Measurements from ENCODE around the gene SLC35G1.

Gene SLC35G1

DNA sequence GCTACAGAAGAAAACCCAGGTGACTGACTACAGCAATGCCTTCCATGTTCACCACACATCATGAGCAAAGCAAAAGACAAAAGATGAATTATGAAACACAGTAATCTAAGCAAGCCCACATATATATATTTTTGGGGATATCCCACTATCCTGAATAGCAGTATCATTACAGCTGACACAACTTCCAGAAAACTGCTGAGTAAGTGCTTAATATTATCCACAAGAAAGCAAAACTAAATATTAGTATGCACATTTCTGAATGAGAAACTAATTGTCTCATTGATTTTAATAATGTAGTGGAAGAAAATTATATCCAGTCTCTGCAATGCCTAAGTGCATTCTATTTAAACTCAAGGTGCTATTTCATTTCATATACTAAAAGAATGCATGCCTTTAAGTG lies 14.5 kb upstream of the SLC35G1 start:
- DNase-seq: no peak

DNA sequence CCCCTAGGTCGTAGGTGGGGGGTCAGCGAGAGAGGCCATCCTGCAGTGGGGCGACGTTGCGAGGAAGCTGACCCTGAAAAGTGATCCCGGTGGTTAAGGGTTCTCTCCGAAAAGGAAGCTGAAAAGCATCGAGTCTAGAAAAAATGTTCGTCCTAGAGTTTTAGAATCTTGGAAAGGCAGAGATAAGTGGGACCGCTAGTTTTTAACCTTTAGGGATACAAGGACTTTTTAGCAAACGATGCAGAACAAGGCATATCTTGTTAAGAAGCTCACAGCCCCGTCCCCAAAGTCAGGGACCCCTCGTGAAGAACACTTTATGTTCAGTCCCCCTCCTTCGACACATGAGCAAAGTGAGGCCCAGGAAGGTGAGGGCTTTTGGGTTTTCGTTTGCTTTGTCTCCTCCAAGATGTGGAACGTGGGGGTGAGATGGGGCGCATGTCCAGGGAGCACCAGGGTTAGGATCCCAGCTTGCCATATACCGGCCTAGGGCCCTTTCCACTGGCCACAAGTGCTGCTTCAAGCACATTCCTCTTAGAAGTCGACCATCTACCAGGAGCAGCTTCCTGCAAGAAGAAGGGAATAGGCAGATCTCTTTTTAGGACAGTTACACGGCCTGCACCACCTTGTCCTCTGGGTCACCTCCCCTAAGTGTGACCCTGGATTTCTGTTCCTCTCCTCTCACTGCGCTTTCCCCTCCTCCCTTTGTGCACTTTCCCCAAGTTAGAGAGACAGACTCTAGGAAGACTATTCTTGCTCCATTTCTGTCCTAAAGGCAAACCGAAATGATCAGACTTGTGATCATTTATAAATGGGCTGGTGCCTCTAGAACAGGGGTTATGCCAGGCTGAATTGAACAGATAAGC lies 969 bp downstream of the SLC35G1 start:
- no peak for DNase-seq

DNA sequence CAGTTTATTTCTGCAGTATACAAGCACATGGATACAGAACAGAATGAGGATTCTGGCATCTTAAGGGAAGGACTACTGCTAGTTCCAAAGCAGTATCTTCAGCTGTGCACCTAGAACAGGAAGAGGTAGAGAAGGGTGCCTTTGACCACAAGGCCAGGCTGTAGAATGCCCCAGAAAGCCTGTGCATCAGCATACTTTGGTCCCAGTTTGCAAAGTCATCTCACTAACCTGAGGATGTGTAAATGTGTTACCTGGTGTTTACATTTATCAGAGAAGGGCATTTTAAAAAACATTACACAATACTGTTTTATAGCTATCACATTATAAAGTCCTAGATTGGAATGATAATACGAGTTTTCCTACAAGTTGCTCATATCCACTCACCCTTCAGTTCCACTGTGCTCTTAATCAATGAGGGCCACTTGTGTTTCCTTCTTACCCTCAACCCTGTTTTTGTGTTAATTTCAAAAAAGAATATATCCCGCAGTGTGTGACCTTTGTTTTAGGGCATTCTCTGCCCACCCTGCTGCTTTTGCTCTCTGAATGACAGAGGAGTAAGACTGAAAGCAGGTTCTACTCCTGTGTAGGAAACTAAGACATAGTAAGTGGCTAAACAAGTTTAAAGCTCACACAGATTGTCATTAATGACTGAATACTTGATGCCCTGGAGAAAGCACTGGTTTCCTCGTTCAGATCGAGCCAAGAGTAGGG lies 3.4 kb downstream of the SLC35G1 start:
- DNase-seq: no peak

DNA sequence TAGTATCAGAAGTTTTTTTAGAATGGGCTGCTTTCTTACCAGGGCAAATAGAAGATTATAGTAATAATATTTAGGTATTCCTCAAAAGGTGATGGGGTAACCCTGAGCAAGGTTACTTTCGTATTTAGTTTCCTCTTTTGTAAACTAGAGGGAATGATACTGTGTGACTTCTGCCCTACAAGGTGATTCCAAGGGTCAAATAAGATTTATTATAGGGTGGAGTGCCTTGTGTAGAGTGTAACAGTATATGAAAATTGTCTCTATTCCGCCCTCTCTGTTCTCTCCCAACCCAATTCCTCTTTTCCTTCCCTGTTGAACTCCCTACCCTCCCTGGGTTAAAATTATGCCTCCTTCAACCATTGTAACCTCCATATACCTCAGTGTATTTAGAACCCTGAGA lies 5.3 kb downstream of the SLC35G1 start:
- DNase-seq: no peak

DNA sequence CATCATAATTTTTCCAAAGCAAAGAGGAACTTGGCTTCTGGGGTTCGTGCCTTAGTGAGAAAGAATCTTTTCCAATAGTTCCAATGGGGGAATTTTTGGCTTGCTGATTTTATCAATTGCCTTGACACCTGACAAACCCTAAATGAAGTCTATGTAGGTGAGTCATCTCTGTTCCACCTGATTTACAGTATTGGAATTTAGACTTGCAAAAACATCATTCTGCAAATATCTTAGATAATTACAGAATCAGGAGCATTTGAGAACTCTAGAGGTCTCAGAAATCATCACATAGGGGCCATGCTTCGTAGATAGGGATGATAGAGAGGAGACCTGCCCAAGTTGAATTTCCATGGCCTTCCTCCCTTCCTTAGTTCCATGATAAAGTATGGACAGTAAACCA lies 9.3 kb downstream of the SLC35G1 start:
- DNase-seq: no peak

DNA sequence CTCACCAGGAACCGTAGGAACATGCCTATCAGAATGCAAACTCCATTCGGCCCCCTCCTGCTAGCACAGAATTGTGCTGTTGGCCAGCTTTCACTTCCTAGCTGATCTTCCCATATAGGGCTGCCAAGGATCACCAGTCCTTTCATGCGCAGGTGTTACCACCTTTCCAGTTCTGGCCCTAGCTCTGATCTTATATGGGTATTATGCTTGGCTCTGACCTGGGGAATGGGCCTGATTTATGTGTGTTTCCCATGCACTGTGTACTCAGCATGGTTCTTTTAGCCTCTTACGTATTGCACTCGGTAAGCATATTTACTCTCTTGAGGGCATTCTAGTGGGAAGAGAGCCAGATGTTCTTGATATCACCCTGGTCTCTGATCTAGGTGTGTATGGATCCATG lies 11.1 kb downstream of the SLC35G1 start:
- DNase-seq: no peak

DNA sequence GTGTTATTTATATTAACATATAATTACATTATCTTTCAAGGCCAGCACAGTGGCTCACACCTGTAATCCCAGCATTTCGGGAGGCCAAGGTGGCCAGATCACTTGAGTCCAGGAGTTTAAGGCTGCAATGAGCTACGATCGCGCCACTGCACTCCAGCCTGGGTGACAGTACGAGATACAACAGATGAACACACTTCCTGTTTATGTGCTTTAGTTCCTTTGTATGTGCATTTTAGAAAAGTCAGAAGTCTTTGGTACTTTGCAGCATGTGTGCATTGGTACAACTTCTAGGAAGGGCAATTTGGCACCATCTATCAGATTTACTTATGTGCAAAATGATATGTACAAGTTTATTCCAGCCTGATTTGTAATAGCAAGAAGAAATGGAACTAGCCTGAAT lies 13.3 kb downstream of the SLC35G1 start:
- DNase-seq: no peak

DNA sequence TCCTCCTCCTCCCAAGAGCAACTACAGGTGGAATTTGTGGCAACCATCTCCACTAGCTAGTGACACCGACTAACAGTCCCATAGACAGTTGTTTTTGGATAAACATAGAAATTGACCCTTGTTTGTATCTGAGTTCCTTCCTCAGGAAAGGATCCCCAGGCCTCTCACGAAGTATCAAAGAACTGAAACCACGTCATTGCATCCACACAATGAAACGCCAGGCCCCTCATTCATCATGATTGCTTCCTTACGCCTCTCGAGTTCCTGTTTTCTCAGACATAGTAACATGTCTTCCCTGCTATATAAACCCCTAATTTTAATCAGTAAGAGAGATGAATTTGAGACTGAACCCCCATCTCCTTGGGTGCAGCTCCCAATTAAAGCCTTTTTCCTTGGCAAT lies 18.1 kb downstream of the SLC35G1 start:
- no peak for DNase-seq

DNA sequence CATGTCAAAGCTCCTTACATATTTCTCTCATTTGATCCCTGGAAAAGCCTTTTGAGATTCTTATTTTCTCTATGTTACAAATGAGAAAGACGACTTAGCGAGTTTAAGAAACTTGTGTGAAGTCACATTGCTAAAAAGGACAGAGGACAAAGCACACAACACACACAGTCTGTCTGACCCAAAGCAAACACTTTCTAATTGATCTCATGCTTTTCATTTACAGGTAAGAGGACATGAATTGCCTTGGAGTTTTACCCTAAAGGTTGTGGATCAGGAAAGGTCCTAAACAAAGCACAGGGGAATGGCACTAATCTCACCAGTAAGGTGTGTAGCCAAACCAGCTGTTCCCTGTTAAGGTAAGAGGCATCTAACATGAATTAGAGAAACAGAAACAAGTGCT lies 18.7 kb downstream of the SLC35G1 start:
- DNase-seq: no peak

DNA sequence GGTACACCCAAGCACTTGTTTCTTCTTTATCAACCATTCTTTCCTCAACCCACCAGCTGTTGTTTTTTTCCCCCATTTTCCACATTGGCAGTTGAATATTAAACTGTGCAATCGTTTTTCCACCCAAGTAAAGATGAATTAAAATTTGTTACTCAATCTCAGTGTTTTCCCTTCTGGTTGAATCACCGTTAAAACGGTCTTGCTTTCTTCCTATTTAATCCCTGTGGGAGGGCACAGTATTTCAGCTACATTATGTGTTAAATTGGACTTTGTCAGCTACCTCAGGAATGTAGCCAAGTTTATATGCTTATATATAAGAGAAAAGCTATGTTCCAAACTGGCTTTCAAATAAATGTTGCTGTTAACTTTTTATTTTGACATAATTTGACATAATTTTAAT lies 19.9 kb downstream of the SLC35G1 start:
- no peak for DNase-seq

DNA sequence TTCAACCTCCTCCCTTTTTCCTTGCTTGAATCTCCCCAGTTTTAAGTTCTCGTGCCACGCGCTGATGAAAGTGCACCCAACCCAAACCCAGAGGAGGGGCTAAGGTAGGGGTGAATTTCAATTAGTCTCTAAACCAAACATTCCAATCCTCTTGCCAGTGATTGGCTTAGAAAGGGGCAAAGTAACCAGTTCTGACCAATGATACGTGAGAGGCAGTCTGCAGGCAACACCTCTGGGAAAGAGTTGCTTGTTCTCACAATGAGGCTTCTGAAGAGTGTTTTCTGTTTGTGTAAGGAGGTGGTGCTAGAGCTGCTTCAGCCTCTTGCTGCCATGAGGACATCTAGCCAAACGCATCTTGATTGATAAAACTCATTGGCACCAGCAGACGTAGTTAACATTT lies 21.8 kb downstream of the SLC35G1 start:
- no peak for DNase-seq

DNA sequence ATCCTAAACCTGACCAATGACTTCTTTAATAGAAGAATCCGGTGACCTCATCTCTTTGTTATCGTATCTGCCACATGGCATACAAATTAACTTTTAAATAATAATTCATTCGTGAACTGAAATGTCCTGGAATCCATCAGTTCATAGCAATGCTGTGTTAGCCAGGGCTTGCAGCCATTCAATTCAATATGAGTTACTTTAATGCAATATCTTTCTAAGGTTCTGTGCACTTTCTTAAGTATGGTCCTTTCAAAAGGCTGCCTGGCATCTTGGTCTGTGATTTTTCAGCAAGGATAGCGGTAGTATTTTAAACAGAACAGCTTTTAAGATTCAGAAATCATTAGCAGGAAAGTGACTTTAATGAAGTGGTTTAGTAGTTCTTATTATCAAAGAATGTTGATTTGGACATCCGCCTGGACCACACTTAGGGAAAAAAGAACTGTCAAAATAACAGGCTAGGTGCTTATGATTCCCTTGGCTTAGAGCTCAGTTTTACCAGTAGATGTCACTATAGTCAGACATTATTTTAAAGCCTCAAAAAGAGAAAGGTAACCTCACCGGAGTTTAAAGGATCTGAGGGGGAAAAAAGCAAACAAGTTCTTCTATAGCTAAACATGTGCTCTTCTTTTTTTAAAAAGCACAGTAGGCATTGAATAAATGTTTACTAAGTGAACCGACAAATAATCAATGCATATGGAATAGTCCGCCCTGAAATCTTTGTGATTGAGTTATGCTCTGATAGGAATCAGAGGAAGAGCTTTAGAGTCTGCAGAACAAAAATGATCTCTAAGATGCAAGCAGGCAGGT lies 22.7 kb downstream of the SLC35G1 start:
- no peak for DNase-seq

DNA sequence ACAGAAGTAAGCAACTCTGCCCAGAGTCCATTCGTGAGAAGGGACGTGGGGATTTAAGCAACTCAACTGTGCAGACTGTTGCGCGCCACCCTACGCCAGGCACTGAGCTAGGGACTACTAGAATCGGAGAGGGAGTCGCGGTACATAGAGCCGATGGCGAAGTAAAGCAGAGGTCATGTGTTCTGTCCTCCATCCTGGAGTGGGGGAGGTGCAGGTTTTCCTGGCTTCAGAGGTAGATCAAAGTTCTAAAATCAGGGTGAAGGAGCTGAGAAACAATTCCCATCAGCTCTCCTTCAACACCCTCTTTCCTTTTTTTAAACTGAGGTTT lies 23.2 kb downstream of the SLC35G1 start:
- DNase-seq: no peak

DNA sequence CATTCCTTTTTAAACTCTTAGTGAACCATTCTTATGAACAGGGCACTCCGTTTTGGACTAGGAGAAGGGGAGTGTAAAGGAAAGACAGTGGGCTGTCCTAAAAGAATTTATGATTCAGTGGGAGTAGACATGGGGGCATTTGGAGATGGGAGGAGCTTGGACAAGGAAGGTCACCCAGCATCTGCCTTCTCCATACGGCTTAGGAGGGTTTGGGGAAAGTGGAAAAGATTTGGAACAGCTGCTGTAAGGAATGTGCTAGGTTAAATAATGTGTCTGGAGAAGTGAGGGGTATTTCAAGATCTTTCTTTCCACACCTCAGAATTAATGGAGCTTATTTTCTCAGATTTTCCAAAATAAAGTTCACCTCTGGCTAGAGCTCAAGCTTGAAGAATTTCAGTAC lies 24.0 kb downstream of the SLC35G1 start:
- DNase-seq: no peak

DNA sequence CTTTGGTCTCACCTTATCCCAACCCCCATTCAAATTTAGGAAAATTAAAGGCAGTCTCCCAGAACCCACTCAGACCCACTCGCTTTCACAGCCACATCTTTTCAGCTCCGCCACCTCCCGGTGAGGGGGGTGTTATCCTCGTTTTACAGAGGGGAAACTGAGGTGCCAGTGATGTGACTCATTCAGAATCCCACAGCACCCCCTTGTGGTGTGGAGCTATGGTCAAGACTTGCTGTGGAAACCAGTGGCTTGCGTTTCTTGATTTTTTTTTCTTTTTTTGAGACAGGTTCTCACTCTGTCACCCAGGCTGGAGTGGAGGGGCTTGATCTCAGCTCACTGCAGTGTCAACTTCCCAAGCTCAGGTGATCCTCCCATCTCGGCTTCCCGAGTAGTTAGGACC lies 27.6 kb downstream of the SLC35G1 start:
- DNase-seq: no peak

DNA sequence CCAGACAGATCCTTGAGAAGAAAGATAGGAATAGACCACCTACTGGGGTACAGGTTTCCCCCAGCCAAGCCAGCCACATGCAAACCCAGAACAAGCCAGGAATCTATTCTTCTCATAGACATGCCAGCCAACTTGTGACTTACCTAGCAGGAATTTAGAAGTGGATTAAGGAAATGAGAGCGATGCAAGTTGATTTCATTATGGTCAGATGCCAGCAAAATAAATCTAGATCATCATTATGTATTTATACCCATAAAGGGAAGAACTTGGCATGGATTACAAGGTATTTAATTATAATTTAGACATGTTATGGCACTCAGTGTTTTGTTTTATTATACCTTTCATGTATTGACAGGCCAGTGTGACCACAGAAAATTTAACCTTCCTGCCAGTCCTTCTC lies 32.8 kb downstream of the SLC35G1 start:
- no peak for DNase-seq

DNA sequence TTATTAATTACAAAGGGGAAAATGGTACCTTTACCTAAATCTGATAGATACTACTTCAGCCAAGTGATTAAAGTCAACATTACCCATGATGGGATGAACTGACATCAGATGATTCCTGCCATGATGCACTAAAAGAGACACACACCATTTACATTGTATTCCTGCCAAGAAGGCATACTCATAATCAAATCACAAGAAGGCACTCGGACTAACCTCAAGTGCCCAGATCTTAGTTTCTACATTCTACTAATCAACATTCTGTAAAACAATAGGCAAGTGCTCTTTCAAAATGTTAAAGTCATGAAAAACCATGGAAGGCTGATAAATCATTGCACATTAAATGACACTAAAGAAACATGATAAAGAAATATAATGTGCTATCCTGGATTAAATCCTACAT lies 44.4 kb downstream of the SLC35G1 start:
- no peak for DNase-seq

DNA sequence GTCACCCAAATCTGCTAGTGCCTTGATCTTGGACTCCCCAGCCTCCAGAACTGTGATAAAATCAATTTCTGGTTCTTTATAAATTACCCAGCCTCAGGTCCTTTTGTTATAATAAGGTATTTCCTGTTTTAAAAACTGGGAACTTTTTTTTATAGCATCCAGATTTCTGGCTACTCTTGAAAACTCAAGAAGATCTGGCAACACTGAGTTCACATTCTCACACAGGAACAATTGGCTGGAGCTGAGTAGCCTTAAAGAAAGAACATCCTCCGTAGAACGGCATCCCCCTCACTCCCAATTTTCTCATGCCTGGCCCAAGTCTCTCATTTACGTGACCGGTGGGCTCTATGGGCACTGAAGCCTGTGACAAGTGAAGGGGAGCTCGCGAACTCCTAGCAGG lies 47.1 kb downstream of the SLC35G1 start:
- DNase-seq: no peak

DNA sequence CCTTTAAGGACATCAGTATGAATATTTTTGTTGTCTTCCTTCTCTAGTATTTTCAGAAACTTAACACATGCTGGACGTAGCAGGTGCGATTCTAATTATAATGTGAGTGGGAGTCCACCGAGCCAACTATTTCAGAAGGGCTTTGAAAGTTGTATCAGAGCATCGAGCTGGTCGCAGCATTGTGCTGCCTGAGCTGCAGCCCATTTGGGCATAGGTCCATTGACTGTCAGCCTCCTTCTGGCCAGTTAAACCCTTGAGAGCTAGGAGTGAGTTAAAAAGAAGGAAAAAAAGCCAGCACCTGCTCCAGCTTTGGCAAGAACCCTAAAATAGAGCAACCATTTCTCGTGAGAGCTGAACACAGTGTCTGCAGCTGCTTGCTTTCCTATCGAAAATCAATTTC lies 47.8 kb downstream of the SLC35G1 start:
- DNase-seq: peak; percentile 3

DNA sequence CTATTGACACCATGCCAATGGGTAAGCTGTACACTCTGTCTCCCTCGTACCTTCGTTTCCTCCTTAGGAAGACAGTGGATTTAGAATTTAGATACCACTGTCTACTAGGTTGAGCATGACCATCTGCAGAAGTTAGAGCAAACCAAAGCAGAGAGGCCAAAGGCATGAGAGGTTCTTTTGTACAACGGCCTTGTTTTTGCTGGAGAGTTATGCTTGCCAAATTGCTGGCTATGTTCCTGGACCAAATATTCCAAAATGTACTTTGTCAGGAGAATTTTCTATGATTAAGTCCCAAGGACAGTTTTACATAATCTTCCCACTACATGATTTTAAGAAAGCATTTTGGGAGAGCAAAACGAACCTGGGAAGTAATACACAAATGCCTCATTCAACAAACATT lies 52.0 kb downstream of the SLC35G1 start:
- no peak for DNase-seq

DNA sequence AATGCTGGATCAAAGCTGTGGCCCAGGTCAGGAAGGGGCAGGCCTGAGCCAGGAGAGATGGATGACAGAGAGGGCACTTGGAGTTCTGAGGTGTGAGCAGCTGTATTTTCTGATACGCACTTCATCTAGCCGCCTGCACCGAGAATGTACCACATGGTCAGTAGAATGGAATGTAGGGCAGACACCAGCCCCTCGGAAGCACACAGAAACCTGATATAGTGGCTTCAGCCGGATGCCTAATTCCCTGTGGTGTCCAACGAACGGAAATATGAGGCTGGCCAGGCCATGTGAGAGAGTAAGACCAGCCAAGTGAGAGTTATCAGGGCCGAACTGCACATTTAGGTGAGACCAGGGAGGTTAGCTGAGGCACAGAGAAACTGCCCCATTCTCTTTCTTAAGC lies 53.3 kb downstream of the SLC35G1 start:
- DNase-seq: no peak

DNA sequence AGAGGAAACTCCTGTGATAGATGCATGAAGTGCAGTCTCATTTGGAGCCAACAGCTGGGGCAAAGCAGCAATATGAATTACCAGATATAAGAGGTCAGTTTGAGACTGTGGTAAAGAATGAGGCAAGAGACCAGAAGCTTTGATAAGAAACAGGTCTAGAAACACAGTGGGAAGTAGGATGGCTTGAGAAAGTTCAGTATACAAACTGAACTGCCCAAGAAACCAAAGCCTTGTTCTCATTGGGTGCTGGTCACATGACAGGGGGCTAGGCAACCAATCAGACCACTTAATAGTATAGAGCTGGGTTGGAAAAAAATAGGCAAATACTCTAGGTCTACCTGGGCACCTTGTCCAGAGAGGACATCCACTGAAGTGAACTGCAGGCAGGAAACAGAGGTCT lies 53.7 kb downstream of the SLC35G1 start:
- no peak for DNase-seq

DNA sequence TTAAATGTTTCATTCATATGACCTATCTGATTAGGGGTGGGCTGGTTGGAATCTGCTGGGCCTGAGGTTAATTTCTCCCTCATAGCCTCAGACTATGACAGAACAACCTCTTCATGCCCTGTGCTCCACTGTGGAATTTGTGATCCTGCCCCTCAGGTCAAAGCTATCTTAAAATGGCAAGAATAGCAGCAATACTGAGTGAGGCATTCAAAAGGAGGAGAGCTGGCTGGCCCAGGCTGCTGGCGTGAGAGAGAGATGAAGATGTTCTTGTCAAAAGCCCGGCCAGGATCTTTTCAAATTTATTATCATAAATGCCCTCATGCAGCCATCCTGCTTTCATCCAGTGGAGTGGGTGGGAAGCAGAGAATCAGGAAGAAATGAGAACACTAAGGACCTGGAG lies 58.1 kb downstream of the SLC35G1 start:
- DNase-seq: no peak

Data from NCI-H1092 (cell line).